MCF 10A (cell line): ENCODE data around the gene FLAD1. TPM values are rescaled to one million over a fixed set of nuclear protein-coding genes. Genes with fewer than 3 reads are reported as not detected.

Source experiments
- BruUV-seq: library from RNA; stranded (reverse); fragments of 400-500 nt; replicated peaks from 2 replicates; lab custom pipeline; 2021; lab: Mats Ljungman, UMichigan
- CTCF ChIA-PET: fragments of 300-600 bp; sonication (Branson Sonifier 250); formaldehyde crosslinking; extraction: SDS; loops from one replicate; lab custom pipeline; 2021; ENCODE audit warnings: antibody characterized with exemption, inconsistent platforms; lab: Yijun Ruan, JAX
- POLR2A ChIA-PET: fragments of 300-600, 350-650 bp; sonication (Branson Sonifier 250); formaldehyde crosslinking; extraction: SDS; loops from one replicate; lab custom pipeline; 2020; ENCODE audit warnings: antibody characterized with exemption, inconsistent platforms; lab: Yijun Ruan, JAX
- DNase-seq: peaks from one replicate; pipeline ENCODE4 v3.0.0-alpha.2; 2018; ENCODE audit not compliant: unreplicated experiment
- H3K27ac Mint-ChIP-seq: one replicate; pipeline ENCODE4 v1.8.0; 2022; ENCODE audit warnings: mild to moderate bottlenecking, low read depth, mixed read lengths; ENCODE audit not compliant: unreplicated experiment
- H3K27me3 Mint-ChIP-seq: one replicate; pipeline ENCODE4 v1.8.0; 2022; ENCODE audit warnings: mixed read lengths; ENCODE audit not compliant: insufficient read depth, unreplicated experiment
- H3K36me3 Mint-ChIP-seq: one replicate; pipeline ENCODE4 v1.8.0; 2022; ENCODE audit warnings: mild to moderate bottlenecking, moderate library complexity, mixed read lengths; ENCODE audit not compliant: insufficient read depth, unreplicated experiment
- H3K4me1 Mint-ChIP-seq: one replicate; pipeline ENCODE4 v1.8.0; 2022; ENCODE audit warnings: mixed read lengths; ENCODE audit not compliant: insufficient read depth, unreplicated experiment
- H3K4me3 Mint-ChIP-seq: one replicate; pipeline ENCODE4 v1.8.0; 2022; ENCODE audit warnings: mild to moderate bottlenecking, moderate library complexity, mixed read lengths; ENCODE audit not compliant: unreplicated experiment
- H3K9me3 Mint-ChIP-seq: one replicate; pipeline ENCODE4 v1.8.0; 2022; ENCODE audit warnings: mixed read lengths; ENCODE audit not compliant: unreplicated experiment
- CTCF ChIP-seq: fragments of 200-600 bp; IDR thresholded peaks from one replicate; pipeline ENCODE4 v1.8.0; 2022; ENCODE audit warnings: antibody characterized with exemption, mild to moderate bottlenecking; ENCODE audit not compliant: unreplicated experiment
- intact Hi-C: fragments of 100-400 bp; cut with micrococcal nuclease; formaldehyde crosslinking; loops from 2 replicates; pipeline ENCODE4 v1.14.1; 2022
- total RNA-seq: library from RNA; stranded (reverse); gene quantifications from 2 replicates; pipeline ENCODE4 v1.2.3, GENCODE V29; 2022

FLAD1 gene
- total RNA-seq, 1 experiment from 2014 or later, result 91.1 TPM

DNA sequence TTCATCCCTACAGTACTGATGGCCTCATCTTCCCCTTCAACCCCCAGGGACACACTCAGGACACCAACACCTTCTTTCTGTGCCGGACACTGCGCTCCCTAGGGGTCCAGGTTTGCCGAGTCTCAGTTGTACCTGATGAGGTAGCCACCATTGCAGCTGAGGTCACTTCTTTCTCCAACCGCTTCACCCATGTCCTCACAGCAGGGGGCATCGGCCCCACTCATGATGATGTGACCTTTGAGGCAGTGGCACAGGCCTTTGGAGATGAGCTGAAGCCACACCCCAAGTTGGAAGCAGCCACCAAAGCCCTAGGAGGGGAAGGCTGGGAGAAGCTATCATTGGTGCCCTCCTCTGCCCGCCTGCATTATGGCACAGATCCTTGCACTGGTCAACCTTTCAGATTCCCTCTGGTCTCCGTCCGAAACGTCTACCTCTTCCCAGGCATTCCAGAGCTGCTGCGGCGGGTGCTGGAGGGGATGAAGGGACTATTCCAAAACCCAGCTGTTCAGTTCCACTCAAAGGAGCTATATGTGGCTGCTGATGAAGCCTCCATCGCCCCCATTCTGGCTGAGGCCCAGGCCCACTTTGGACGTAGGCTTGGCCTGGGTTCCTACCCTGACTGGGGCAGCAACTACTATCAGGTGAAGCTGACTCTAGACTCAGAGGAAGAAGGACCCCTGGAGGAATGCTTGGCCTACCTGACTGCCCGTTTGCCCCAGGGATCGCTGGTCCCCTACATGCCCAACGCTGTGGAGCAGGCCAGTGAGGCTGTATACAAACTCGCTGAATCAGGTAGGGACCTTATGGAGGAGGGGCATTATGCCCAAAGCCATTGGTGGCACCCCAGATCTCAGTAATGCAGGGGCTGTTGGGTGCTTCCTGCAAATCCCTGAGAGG lies 5.2 kb downstream of the FLAD1 start:
- CTCF ChIA-PET, result interaction anchor here (0.6 to 7.3 kb wide), 10 partner anchors 9 to 183 kb away, joined by 3 to 118 read pairs (median 4); partner anchors contain the start of genes LENEP and SHC1
- Mint-ChIP-seq H3K36me3 (peaks cover 67% of the 10 kb centered on the region), H3K27ac (no peak overlapping the region), H3K4me3 (no peak overlapping the region), H3K27me3 (no peaks in the 10 kb centered on the region), H3K9me3 (no peaks in the 10 kb centered on the region), H3K4me1 (peaks cover 17% of the 10 kb centered on the region)
- no peak for DNase-seq
- intact Hi-C loops, result no loop called here
- POLR2A ChIA-PET, result interaction anchor here (0.6 to 41.1 kb wide), 5 partner anchors 1 to 94 kb away, joined by 3 to 1917 read pairs (median 4); partner anchors contain the start of genes CKS1B, FLAD1, LENEP and PBXIP1
- no peak for TF ChIP-seq CTCF
- no TSS peak for BruUV-seq

GRCh38 chr1:154989195-154989860 lies 6.2 kb downstream of the FLAD1 start:
- DNase-seq, result no peak
- intact Hi-C loops, result no loop called here
- H3K27me3 Mint-ChIP-seq, result no peaks in the 10 kb centered on the region
- ChIA-PET POLR2A (interaction anchor here (1.5 to 41.1 kb wide), 3 partner anchors 0 to 72 kb away, joined by 4 to 1917 read pairs (median 1917); partner anchors contain the start of genes CKS1B, FLAD1, LENEP and PBXIP1), CTCF (interaction anchor here (0.9 to 1.9 kb wide), 4 partner anchors 12 to 63 kb away, joined by 4 to 7 read pairs (median 4); no protein-coding TSS in a partner anchor)
- peaks cover 12% of the 10 kb centered on the region for H3K4me1 Mint-ChIP-seq
- no TSS peak for BruUV-seq
- no peak overlapping the region for H3K4me3 Mint-ChIP-seq
- H3K36me3 Mint-ChIP-seq, result peaks cover 67% of the 10 kb centered on the region
- H3K27ac Mint-ChIP-seq, result no peak overlapping the region
- no peak for TF ChIP-seq CTCF
- no peaks in the 10 kb centered on the region for H3K9me3 Mint-ChIP-seq

GRCh38 chr1:154990276-154990675 lies 7.1 kb downstream of the FLAD1 start:
- Mint-ChIP-seq H3K4me1 (peaks cover 17% of the 10 kb centered on the region), H3K9me3 (no peaks in the 10 kb centered on the region), H3K27me3 (no peaks in the 10 kb centered on the region), H3K4me3 (no peak overlapping the region), H3K36me3 (peaks cover 58% of the 10 kb centered on the region), H3K27ac (no peak overlapping the region)
- no peak for DNase-seq
- no TSS peak for BruUV-seq
- intact Hi-C loops, result no loop called here
- CTCF ChIA-PET, result interaction anchor here (0.6 to 1.1 kb wide), 3 partner anchors 10 to 82 kb away, joined by 3 to 4 read pairs (median 4); no protein-coding TSS in a partner anchor
- POLR2A ChIA-PET, result interaction anchor here (0.5 to 41.1 kb wide), 3 partner anchors 1 to 158 kb away, joined by 3 to 1917 read pairs (median 1917); partner anchors contain the start of genes CKS1B, FLAD1, LENEP and PBXIP1
- TF ChIP-seq CTCF, result no peak
